A549 treated with Hydrocortisone at 1 μM for 4 hours (cell line): ENCODE results near the gene FAM221B. TPM values are rescaled to one million over a fixed set of nuclear protein-coding genes. Genes with fewer than 3 reads are reported as not detected.

Experiments
- total RNA-seq: library from RNA; stranded (reverse); fragments of 200-300 nt; extraction: Qiagen RNA extraction; gene quantifications from 5 replicates; pipeline ENCODE4 v1.2.3, GENCODE V29; 2022

The FAM221B gene, protein sequence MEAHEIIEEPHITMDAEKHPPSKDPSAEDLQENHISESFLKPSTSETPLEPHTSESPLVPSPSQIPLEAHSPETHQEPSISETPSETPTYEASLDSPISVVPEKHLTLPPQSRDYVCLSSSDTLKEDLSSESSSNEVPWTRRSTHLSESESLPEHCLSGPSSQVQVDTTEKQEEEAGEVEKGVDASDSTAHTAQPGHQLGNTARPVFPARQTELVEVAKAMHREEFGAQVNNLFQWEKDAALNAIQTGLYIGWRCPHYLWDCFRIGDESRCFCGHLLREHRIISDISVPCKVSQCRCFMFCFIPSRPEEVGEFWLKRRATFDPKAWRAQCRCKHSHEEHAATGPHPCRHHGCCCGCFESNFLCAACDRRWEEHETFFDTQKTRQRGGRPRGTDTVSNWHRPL
- total RNA-seq, result not detected in 5 replicates

DNA sequence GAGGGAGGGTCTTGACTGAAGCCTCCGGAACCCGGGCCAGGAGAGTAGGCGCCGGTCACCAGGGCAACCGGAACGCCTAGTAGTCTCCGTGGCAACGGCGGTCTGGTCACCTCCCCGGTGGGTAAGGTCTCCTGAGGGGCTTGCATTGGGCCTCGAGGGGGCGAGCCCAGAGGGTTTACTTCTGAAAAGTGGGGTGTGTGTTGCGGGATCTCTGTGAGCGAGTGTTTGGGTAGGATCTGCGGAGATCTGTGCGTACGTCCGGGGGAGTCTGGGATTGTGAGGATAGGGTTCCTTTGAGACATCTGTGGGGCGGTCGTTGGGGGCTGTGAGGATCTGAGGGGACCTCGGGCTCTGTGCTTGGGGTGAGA is at the start of gene FAM221B:
Gene FAM221B (minus strand): TSS at position 17 of the 368 bp plus-strand sequence. CDS start 2,571 bp downstream, outside the sequence.

DNA sequence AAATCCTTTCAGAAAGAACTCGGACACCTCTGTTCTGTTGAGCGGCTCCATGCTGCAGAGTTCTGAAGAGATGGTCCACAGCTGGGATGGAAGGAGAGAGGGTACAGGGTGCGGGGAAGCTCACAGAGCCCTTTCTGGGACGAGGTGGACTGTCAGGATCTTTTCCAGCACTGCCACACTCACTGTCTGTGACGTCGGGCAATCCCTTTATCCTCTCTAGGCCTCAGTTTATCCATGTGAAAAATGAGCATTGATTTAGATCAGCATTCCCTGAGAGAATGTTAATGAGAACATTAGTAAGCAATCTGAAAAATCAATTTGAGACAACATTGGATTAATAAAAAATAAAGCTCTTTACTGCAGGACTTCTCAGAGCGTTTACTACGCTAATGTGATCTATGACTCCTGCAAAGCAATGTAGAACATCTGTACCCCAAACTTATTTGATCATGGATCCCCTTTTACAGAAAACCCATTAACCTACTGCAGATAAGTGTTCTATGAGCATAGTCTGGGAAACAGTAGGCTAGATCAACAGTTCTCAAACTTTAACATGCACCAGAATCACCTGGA is 41.9 kb upstream of the FAM221B start, which contains the start of gene OR13J1:
Gene OR13J1 (minus strand): TSS at position 51 of the 573 bp plus-strand sequence. CDS start 0 bp downstream, at position 51.

DNA sequence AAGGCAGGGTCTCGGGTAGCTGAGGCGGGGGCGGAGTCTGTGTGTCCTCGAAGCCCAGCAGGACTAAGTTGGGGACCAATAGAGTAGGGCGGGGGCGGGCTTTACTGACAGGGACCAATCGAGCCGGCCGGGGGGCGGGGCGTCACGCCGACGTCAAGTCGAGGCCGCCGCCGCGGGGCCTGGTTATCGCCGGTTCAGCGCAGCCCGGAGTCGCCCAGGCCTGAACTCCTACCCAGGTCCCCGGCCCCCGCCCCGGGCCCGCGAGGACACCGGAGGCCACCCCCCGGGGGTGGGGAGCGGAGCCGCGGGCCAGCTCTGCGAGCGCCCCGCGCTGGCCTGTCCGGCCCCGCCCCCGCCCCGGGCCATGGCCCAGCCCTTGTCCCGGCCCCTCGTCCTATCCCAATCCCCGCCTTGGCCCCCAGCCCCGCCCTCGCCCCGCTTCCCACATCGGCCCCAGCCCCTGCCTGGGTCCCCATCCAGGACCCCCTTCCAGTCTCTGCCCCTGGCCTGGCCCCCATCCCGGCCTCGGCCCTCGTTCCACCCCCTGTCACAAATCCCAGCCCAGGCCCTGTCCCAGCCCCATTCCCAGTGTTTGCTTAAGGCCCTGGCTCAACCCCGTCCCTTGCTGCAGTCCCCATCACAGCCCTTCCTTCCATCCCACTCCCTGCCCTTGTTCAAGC is 692 bp upstream of the FAM221B start, which contains the start of gene TMEM8B:
Gene TMEM8B (plus strand): TSS at position 145 of the 680 bp plus-strand sequence. CDS start 220 bp downstream, at position 365.

DNA sequence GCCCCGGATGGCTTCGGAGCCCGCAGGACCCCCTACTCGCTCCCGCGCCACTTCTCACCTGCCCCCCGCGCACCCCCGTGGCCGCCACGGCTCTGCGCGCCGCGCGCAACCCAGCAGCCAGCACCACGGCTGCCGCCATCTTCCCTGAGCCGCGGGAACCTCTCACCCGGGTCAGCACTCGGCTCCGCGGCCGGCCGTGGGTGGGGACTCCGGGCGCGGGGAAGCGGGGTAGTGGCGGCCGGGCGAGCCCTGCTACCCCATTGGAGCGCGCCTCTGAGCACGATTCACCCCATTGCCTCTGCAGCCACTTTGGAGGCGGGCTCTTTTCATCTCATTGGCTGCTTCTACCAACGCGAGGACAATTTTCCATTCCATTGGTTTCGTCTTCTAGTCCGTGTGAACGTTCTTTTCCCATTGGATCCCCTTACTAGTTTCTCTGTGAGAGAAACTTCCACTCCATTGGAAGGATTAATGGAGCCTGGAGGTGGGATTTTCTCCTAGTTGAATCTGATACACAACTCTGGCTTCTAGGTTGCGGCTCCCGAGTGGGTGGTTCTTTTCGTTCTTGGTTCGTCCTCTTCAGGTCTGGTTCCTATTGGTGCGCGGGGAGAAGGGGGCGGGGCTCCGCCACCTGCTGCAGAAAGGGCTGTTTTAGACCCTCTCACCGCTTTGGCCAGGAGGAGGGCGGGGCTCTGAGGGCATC is 13.5 kb downstream of the FAM221B start, which contains the start of gene HINT2:
Gene HINT2 (minus strand): TSS at position 202 of the 703 bp plus-strand sequence. CDS start 63 bp downstream, at position 139.

DNA sequence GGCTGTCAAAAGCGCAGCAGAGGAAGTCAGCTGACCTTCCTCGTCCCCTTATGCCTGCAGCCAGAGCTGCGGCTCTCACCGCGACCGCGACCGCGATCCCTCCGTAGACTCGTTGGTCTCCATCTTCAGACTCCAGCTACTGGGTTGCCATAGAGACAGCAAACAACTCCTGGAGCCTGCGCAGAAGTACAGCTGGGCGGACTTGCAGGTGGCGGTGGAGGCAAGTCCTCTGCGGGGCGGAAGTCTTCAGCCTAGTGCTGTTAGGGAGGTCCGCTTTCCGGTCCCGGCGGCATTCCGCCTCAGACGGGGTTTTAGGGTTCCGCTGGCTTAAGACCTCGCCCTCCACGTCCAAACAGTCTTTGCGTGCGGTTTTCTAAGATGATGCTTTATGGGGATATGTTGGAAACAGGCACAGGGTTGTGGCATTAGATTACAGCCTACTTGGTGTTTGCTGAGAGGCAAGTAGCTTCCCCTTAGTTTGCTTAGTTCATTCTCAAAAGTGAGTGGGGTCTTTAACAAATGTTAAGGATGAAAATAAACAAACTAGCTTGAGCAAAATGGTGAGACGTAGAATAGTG is 16.4 kb downstream of the FAM221B start, which contains the start of gene SPAG8:
Gene SPAG8 (minus strand): TSS at position 238 of the 578 bp plus-strand sequence. CDS start 115 bp downstream, at position 123.

DNA sequence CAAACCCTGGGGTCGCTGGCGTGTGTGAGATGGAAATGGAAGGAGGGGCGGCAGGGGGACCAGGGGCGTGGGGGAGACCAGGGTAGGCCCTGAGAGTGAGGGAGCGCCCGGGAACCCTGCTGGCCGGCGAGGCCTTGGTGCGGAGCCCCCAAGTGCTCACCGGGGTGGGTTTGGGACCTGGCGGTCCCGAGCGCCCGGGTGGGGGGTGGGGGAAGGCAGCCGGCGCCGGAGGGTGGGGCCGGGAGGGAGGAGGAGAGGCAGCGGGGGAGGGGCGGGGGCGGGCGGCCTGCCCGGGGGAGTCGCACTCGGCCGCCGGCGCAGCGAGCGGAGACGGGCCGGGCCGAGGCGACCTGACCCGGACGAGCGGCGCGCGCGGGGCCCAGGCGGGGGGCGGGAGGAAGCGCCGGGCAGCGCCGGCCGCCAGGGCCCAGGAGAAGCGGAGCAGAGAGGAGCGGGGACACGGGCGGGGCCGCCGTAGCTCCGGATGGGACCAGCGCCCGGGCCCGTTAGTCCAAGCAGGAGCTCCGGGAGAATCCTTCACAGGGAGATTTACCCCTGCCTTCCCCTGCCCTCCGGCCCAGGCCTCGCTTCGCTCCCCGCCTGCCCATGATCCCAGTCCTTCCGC is 37.1 kb downstream of the FAM221B start, which contains the start of gene NPR2:
Gene NPR2 (plus strand): TSS at position 295 of the 625 bp plus-strand sequence. CDS start 818 bp downstream, outside the sequence.

Other genes with a start within 250 kb of the FAM221B start
- gene TESK1, start 223.5 kb downstream of the FAM221B start, total RNA-seq, result 25.3 to 29.8 TPM (median 28.8 TPM) in 5 replicates
- 0.11 to 0.20 TPM (median 0.15 TPM) in 4 of 5 replicates, not detected in the other for gene CD72, start 210.3 kb downstream of the FAM221B start, total RNA-seq
- not detected in 5 replicates for gene SIT1, start 177.8 kb downstream of the FAM221B start, total RNA-seq
- gene RMRP, start 170.7 kb downstream of the FAM221B start, total RNA-seq, result 8.7 to 24.4 TPM (median 17.9 TPM) in 4 of 5 replicates, not detected in the other
- gene CCDC107, start 170.4 kb downstream of the FAM221B start, total RNA-seq, result 23.0 to 32.2 TPM (median 31.3 TPM) in 5 replicates
- gene ARHGEF39, start 163.5 kb downstream of the FAM221B start, total RNA-seq, result 13.6 to 18.2 TPM (median 17.4 TPM) in 5 replicates
- gene CA9, start 154.8 kb downstream of the FAM221B start, total RNA-seq, result 4.3 to 7.6 TPM (median 7.1 TPM) in 5 replicates
- 626 to 688 TPM (median 676 TPM) in 5 replicates for gene TPM2, start 138.8 kb downstream of the FAM221B start, total RNA-seq
- 111 to 160 TPM (median 122 TPM) in 5 replicates for gene TLN1, start 96.5 kb downstream of the FAM221B start, total RNA-seq
- 55.6 to 64.0 TPM (median 57.5 TPM) in 5 replicates for gene CREB3, start 96.1 kb downstream of the FAM221B start, total RNA-seq
- 31.2 to 37.5 TPM (median 35.7 TPM) in 5 replicates for gene GBA2, start 79.5 kb downstream of the FAM221B start, total RNA-seq
- gene RGP1, start 79.4 kb downstream of the FAM221B start, total RNA-seq, result 12.6 to 19.2 TPM (median 16.0 TPM) in 5 replicates
- 0.40 to 0.58 TPM in 2 of 5 replicates, not detected in the others for gene MSMP, start 74.5 kb downstream of the FAM221B start, total RNA-seq
- 3.8 to 6.9 TPM (median 5.4 TPM) in 5 replicates for gene NPR2, start 37.1 kb downstream of the FAM221B start, total RNA-seq
- 0.27 to 0.49 TPM (median 0.35 TPM) in 5 replicates for gene SPAG8, start 16.5 kb downstream of the FAM221B start, total RNA-seq
- gene HINT2, start 13.7 kb downstream of the FAM221B start, total RNA-seq, result 55.0 to 109 TPM (median 99.7 TPM) in 5 replicates
- 2.6 to 4.0 TPM (median 3.3 TPM) in 5 replicates for gene TMEM8B, start 496 bp upstream of the FAM221B start, total RNA-seq
- gene OR13J1, start 41.7 kb upstream of the FAM221B start, total RNA-seq, result not detected in 5 replicates
- gene HRCT1, start 77.5 kb upstream of the FAM221B start, total RNA-seq, result 0.20 to 0.47 TPM (median 0.30 TPM) in 5 replicates
- 0.05 to 0.15 TPM (median 0.07 TPM) in 3 of 5 replicates, not detected in the others for gene SPAAR, start 80.8 kb upstream of the FAM221B start, total RNA-seq
- not detected in 5 replicates for gene OR2S2, start 129.4 kb upstream of the FAM221B start, total RNA-seq
- gene RECK, start 208.2 kb upstream of the FAM221B start, total RNA-seq, result 5.5 to 6.3 TPM (median 6.0 TPM) in 5 replicates